Measurements from ENCODE around the gene NHEJ1. TPM values are rescaled to one million over a fixed set of nuclear protein-coding genes. Genes with fewer than 3 reads are reported as not detected.

Gene NHEJ1
- total RNA-seq, 1 experiment from 2014 or later, result 20.8 TPM

DNA sequence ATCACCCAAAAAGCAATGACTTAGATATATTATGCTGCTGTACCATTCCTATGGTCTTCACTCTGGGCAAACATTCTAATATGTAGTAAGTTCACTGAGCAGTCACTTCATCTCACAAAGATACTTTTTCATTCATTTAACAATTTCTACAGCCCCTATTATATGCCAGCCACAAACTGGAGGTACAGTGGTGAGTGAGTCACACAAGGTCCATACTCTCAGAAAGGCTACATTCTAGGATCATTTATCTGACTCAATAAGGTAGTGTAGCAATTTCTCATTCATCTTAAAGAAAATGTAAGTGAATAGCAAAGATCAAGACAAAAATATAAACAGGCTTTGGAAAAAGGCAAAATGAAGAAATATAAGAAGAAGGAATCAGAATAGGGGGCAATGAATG lies 40.5 kb downstream of the NHEJ1 start:
- H3K4me3 Mint-ChIP-seq, result no peak overlapping the region
- TF ChIP-seq, protein P1, sequence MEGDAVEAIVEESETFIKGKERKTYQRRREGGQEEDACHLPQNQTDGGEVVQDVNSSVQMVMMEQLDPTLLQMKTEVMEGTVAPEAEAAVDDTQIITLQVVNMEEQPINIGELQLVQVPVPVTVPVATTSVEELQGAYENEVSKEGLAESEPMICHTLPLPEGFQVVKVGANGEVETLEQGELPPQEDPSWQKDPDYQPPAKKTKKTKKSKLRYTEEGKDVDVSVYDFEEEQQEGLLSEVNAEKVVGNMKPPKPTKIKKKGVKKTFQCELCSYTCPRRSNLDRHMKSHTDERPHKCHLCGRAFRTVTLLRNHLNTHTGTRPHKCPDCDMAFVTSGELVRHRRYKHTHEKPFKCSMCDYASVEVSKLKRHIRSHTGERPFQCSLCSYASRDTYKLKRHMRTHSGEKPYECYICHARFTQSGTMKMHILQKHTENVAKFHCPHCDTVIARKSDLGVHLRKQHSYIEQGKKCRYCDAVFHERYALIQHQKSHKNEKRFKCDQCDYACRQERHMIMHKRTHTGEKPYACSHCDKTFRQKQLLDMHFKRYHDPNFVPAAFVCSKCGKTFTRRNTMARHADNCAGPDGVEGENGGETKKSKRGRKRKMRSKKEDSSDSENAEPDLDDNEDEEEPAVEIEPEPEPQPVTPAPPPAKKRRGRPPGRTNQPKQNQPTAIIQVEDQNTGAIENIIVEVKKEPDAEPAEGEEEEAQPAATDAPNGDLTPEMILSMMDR (conservative IDR thresholded peaks at IDR 0.05), result no peak
- no peaks in the 10 kb centered on the region for H3K27me3 Mint-ChIP-seq (ENCODE audit: low read depth)
- H2BK20ac ChIP-seq (ENCODE audit: low read depth, low read length, poor library complexity, severe bottlenecking), result no peak overlapping the region
- H2BK15ac ChIP-seq (ENCODE audit: low read depth, low read length), result no peak overlapping the region
- no peak overlapping the region for H2BK12ac ChIP-seq (ENCODE audit: insufficient read length, low read depth, low read length)
- H3K4me2 ChIP-seq (ENCODE audit: insufficient read depth, insufficient read length, low read length), result no peak overlapping the region
- no peaks in the 10 kb centered on the region for H3K9me3 Mint-ChIP-seq
- H2BK120ac ChIP-seq (ENCODE audit: low read depth, low read length, poor library complexity, severe bottlenecking), result no peak overlapping the region
- no peak overlapping the region for H3K27ac Mint-ChIP-seq
- no peak overlapping the region for H3K56ac ChIP-seq (ENCODE audit: insufficient read length, low read depth, low read length)
- no peak overlapping the region for H3K9ac ChIP-seq (ENCODE audit: extremely low read depth, insufficient read length, low read length)
- H4K8ac ChIP-seq (replicated peaks; ENCODE audit: insufficient read length, low read depth, low read length), result no peak overlapping the region
- no peak overlapping the region for H3K14ac ChIP-seq (ENCODE audit: insufficient read depth, low read length)
- H2BK5ac ChIP-seq (ENCODE audit: insufficient read length, low read length), result no peak overlapping the region
- H3K79me1 ChIP-seq (ENCODE audit: insufficient read depth, low read depth, low read length, poor library complexity, severe bottlenecking), result no peaks in the 10 kb centered on the region
- H3T11ph ChIP-seq (ENCODE audit: low read length), result no peak overlapping the region
- H3K23ac ChIP-seq (ENCODE audit: insufficient read length, low read depth, low read length), result no peak overlapping the region
- peaks cover 8 to 17% of the 10 kb centered on the region in 2 experiments; a peak in 3 of 4 replicates for H3K4me1 Mint-ChIP-seq
- H4K20me1 ChIP-seq (ENCODE audit: control insufficient read depth, insufficient read depth, insufficient read length), result no peaks in the 10 kb centered on the region
- no peak overlapping the region for H4K91ac ChIP-seq (ENCODE audit: insufficient read length, low read depth, low read length)
- no peak overlapping the region for H2AK5ac ChIP-seq (ENCODE audit: insufficient read length, low read length)
- no peaks in the 10 kb centered on the region for H3K79me2 ChIP-seq (ENCODE audit: insufficient read depth, low read length)
- no peak overlapping the region for H3K27ac ChIP-seq (ENCODE audit: insufficient read length, low read depth, low read length)
- H3K4ac ChIP-seq (ENCODE audit: low read depth, low read length), result no peak overlapping the region
- no peak for DNase-seq
- H2AFZ ChIP-seq (ENCODE audit: low read length), result no peak overlapping the region
- no peaks in the 10 kb centered on the region for H3K27me3 ChIP-seq (ENCODE audit: insufficient read depth, low read length)
- no peaks in the 10 kb centered on the region for H3K23me2 ChIP-seq (ENCODE audit: insufficient read length, low read depth, low read length, poor library complexity, severe bottlenecking)
- 0 out of 2 replicates have a peak, but pooled peaks cover 4% of the 10 kb centered on the region for H3K4me1 ChIP-seq (ENCODE audit: insufficient read depth, low read length)
- no peak overlapping the region for H3K18ac ChIP-seq (ENCODE audit: insufficient read length, low read depth, low read length)
- no peaks in the 10 kb centered on the region for H3K9me3 ChIP-seq (ENCODE audit: control insufficient read depth, low read depth, low read length)
- no peaks in the 10 kb centered on the region for H3K36me3 Mint-ChIP-seq (ENCODE audit: insufficient read depth in 1 of 3, low read depth in 3 of 3)
- no peak overlapping the region for H4K5ac ChIP-seq (ENCODE audit: insufficient read length, low read depth, low read length)

All from H9 (cell line).